ENCODE measurements around the gene DIRAS3.
"Not testable (repeated sequence)": the region's sequence is repeated elsewhere in the genome, so short reads cannot be mapped to it uniquely, and the experiment has no call there.

The DIRAS3 gene

GRCh38 chr1:68049941-68050878 lies at the start of gene DIRAS3:
DIRAS3 (minus strand) TSS chr1:68050627; CDS start chr1:68047297, 3,330 bp downstream.
- DNase-seq, result peak; percentile 53

- DNase-seq, result no peak
Measured at GRCh38 chr1:68093737-68094136, 43.3 kb upstream of the DIRAS3 start.

GRCh38 chr1:68087184-68087583 lies 36.8 kb upstream of the DIRAS3 start:
- no peak for DNase-seq

GRCh38 chr1:68085752-68086151 lies 35.3 kb upstream of the DIRAS3 start:
- DNase-seq, result no peak

GRCh38 chr1:68083686-68084085 lies 33.3 kb upstream of the DIRAS3 start:
- DNase-seq, result no peak

- no peak for DNase-seq
Measured at GRCh38 chr1:68081775-68082283, 31.4 kb upstream of the DIRAS3 start.

- no peak for DNase-seq
Measured at GRCh38 chr1:68078647-68079046, 28.2 kb upstream of the DIRAS3 start.

GRCh38 chr1:68074472-68074871 lies 24.0 kb upstream of the DIRAS3 start:
- no peak for DNase-seq

- DNase-seq, result no peak
Measured at GRCh38 chr1:68065766-68066165, 15.3 kb upstream of the DIRAS3 start.

GRCh38 chr1:68058053-68058452 lies 7.6 kb upstream of the DIRAS3 start:
- DNase-seq, result not testable (repeated sequence)

GRCh38 chr1:68057564-68057963 lies 7.1 kb upstream of the DIRAS3 start:
- DNase-seq, result no peak

- no peak for DNase-seq
Measured at GRCh38 chr1:68057050-68057449, 6.6 kb upstream of the DIRAS3 start.

- peak; percentile 73 for DNase-seq
Measured at GRCh38 chr1:68051475-68051874, 1.0 kb upstream of the DIRAS3 start.

- DNase-seq, result no peak
Measured at GRCh38 chr1:68047659-68048026, 2.8 kb downstream of the DIRAS3 start.

GRCh38 chr1:68046885-68047658 lies 3.4 kb downstream of the DIRAS3 start:
- DNase-seq, result no peak

GRCh38 chr1:68046423-68046822 lies 4.0 kb downstream of the DIRAS3 start:
- DNase-seq, result no peak

- DNase-seq, result no peak
Measured at GRCh38 chr1:68045511-68046180, 4.8 kb downstream of the DIRAS3 start.

GRCh38 chr1:68043443-68044090 lies 6.9 kb downstream of the DIRAS3 start:
- no peak for DNase-seq

GRCh38 chr1:68036946-68037345 lies 13.5 kb downstream of the DIRAS3 start:
- DNase-seq, result no peak

GRCh38 chr1:68029444-68029843 lies 21.0 kb downstream of the DIRAS3 start:
- no peak for DNase-seq

- DNase-seq, result no peak
Measured at GRCh38 chr1:68028566-68028965, 21.9 kb downstream of the DIRAS3 start.

- DNase-seq, result no peak
Measured at GRCh38 chr1:68024635-68025338, 25.6 kb downstream of the DIRAS3 start.
